HG03439 (cell line): ENCODE data around the gene CCDC200.
"Not testable (repeated sequence)": the region's sequence is repeated elsewhere in the genome, so short reads cannot be mapped to it uniquely, and the experiment has no call there.

ENCODE experiments used
- ATAC-seq: cut with Tn5 transposase; IDR thresholded peaks from one replicate; pipeline ENCODE4 v1.9.1; 2021; ENCODE audit warnings: mild to moderate bottlenecking, moderate library complexity; ENCODE audit not compliant: unreplicated experiment

CCDC200 gene

DNA sequence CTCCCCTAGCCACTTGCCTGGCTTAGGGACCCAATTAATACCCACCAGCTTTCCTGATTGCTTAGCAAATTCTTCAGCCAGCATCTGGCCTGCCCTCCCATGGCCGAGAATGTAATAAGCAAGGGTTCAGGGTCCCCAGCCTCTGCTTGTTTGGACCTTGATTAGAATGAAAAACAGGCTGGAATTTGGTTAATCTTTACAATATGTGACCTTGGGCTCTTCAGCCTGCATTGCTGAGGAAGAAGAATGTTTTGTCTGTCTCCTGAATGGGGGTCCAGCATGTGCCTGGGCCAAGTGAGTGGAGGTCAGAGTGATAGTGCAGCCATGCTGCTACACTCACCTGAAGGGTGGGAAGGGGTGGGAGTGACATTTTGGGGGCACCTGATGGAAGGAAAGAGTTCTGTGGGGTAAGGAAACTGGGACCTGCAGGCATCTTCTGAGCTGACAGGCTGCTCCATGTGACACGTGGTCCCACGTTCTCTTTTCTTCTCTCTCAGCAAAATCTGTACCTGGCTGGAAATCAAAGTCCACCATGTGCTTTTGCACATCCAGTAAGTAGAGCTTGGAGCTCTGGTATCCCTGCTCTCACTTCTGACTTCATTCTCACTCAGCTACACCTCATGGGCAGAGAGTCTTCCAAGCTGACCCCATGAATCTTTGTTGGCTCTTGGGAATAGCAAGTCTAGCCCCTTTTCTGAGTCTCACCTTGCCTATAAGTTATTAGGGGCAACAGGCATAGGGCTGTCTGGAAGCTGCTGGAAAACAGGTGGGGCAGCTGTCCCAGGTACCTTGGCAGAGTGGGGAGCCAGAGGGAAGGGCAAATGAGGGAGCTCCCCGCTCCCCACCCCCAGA, 11.4 kb downstream of the CCDC200 start:
- no peak for ATAC-seq

DNA sequence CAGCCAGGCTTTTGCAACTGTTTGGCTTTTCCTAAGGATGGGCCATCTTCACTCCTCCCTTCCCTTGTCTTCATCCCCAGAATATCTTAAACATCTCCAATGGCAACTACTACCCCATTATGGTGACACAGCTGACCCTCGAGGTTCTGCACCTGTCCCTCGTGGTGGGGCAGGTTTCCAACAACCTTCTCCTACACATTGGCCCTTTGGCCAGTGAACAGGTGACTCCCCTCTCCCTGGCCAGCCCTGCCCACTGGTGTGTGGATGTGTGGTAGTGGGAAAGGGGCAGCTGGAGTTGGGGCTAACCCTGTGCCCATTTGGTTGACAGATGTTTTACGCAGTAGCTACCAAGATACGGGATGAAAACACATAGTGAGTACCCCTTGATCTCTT, 12.1 kb downstream of the CCDC200 start:
- no peak for ATAC-seq

GRCh38 chr17:43215341-43215740, 13.1 kb downstream of the CCDC200 start:
- no peak for ATAC-seq

GRCh38 chr17:43213545-43213944, 14.9 kb downstream of the CCDC200 start:
- ATAC-seq: no peak

- no peak for ATAC-seq
Observed at GRCh38 chr17:43212641-43213490, 15.6 kb downstream of the CCDC200 start.

GRCh38 chr17:43211480-43212402, 16.7 kb downstream of the CCDC200 start, which contains the start of gene TMEM106A:
TMEM106A (plus strand) TSS chr17:43211875; CDS start chr17:43213042, 1,167 bp downstream.
- peak; percentile 74 for ATAC-seq

GRCh38 chr17:43211123-43211479, 17.3 kb downstream of the CCDC200 start:
- no peak for ATAC-seq

DNA sequence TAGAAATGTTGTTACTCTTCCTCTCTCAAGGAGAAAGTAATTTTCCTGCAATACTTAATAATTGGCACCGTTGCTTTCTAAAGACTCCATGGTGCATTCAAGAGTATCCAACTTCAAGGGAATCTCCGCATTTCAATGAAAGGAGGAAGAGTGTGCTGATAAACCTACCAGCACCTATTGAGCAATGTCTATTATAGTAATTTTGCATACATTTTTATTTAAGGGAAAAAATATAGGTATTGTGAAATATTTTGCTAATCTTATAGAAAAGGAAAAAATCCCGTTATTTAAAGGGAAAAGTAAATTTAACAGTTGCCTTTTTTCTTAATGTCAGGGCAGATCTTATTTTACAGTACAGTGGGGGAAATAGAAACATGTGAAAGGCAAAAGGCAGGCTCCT, 17.8 kb downstream of the CCDC200 start:
- no peak for ATAC-seq

DNA sequence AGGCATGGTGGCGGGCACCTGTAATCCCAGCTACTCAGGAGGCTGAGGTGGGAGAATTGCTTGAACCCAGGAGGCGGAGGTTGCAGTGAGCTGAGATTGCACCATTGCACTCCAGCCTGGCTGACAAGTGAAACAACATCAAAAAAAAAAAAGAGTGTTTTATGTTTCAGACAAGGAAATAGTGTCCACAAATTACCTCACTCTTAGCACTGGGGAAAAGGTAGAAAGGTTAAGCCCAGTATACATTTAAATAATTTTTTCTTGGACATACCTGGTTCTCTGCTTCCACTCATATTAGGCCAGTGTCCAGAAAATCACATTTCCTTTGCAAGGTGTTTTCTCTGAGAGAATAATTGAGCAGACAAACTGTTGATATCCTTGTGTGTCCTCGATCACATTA, 25.4 kb downstream of the CCDC200 start:
- not testable (repeated sequence) for ATAC-seq

- no peak for ATAC-seq
Observed at GRCh38 chr17:43200127-43200526, 28.3 kb downstream of the CCDC200 start.

GRCh38 chr17:43199633-43200032, 28.8 kb downstream of the CCDC200 start:
- no peak for ATAC-seq

DNA sequence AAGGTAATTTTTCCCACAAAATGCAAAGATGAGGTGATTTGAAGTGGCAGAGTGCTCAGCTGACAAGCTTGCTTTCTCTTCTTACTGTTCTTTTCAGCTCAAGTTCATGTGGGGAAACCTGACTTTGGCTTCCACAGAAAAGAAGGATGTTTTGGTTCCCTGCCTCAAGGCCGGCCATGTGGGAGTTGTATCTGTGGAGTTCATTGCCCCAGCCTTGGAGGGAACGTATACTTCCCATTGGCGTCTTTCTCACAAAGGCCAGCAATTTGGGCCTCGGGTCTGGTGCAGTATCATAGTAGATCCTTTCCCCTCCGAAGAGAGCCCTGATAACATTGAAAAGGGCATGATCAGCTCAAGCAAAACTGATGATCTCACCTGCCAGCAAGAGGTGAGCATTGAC, 35.2 kb downstream of the CCDC200 start:
- ATAC-seq: no peak

- ATAC-seq: not testable (repeated sequence)
Observed at GRCh38 chr17:43186656-43187055, 41.8 kb downstream of the CCDC200 start.

GRCh38 chr17:43183921-43184320, 44.5 kb downstream of the CCDC200 start:
- no peak for ATAC-seq

- ATAC-seq: no peak
Observed at GRCh38 chr17:43176119-43176570, 52.3 kb downstream of the CCDC200 start.

DNA sequence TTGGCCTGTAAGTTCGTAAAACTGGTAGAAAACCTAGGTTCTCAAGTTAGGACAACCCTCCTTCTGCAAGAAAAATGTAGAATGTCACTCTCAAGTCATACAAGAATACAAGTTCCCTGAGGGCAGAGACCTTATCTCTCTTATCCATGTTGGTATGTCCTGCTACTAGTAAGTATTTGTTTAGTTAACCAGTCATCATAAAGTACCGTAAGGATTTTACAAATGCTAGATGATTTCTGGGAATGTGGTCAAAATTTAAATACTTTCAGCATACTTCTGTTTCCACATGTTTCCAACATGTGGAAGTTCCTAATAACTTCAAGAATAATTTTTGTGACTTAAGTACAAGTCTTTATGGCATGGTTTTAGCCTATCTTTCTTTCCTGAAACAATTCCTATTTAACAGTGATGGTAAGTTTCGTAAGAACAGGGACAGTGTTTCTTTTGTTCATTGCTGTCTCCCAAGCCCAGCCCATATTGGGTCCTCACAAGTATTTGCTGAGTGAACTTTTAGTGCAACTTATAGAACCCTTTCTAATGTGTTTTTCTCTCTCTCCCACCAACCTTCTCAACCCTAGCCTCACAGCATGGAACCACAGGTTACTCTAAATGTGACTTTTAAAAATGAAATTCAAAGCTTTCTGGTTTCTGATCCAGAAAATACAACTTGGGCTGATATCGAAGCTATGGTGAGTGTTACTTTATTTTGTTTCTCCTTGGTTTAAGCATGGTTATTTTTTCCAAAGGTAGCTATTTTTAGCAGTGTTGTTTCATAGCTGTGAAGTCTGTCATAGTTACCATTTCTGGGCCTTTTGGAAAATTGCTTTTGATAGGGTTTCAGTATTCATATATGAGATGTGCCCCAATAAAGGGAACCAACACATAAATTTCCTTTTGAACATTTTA, 53.0 kb downstream of the CCDC200 start:
- ATAC-seq: no peak

DNA sequence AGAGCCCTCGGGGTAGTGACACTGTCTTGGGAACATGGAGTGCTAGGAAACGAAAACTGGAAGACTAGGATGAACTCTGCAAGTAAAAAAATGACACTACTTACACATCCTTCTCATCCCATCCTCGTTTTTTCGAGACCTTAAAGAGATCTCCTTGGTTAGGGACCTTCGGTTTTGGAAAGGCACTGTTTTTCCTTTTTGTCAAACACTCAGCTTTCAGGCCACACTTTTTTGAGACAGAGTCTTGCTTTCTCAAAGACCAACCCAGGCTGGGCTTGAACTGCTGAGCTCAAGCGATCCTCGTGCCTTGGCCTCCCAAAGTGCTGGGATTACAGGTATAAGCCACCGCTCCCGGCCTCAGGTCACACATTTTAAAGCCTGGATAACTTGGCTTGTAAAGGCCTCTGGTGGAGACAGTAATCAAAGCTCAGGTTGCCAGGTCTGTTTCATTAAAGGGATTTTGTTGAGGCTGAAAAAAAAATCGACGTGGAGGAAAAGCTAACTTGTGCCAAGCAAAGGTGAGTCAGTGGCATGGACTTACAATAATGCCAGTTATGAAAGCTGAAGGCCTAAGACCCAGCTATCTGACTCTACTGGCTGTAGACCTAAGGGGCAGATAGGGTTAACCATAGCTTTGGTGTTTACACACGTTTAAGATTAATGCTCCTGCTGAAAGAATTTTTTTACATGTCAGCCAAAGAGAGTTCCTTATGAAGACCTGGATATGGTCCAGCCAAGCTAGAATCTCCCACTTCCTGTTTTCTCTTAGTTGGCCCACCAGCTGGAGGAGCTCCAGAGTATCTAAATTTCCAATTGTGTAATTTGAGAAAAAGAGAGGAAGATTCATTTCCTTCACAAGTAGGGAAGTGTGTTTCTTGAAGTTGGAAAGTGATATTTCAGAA, 56.6 kb downstream of the CCDC200 start:
- no peak for ATAC-seq
